SH-SY5Y (cell line): ENCODE measurements around the gene RGS3.

ENCODE experiments used
- GATA2 ChIP-seq: IDR thresholded peaks from 2 replicates; pipeline ENCODE4 v1.6.1; 2011; ENCODE audit warnings: mild to moderate bottlenecking, low read depth, low read length
- GATA3 ChIP-seq: IDR thresholded peaks from 2 replicates; pipeline ENCODE4 v1.6.1; 2011; ENCODE audit warnings: low read depth, mild to moderate bottlenecking, low read length, moderate library complexity

DNA sequence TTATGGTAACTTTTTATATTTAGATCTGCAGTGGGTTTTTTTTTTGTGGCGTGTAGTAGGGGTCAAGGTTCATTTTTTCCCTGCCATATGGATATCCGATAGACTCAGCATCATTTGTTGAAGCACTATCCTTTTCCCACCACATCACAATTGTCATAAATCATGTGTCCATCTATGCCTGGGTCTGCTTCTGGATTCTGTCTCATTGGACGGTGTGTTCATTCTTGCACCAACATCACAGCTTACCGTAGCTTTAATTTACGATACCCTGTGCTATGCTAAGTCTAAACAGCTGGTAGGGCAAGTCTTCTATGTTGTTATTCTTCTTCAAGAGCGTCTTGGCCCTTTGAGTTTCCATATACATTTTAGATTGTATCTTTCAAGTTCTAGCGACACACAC is 175.0 kb downstream of the RGS3 start:
- TF ChIP-seq GATA2 (no peak), GATA3 (no peak)
